GM18505 (cell line): Measurements from ENCODE around the gene ADAP2.

Experiments
- ATAC-seq: cut with Tn5 transposase; IDR thresholded peaks from one replicate; pipeline ENCODE4 v1.9.1; 2021; ENCODE audit not compliant: unreplicated experiment
- POLR2A ChIP-seq: IDR thresholded peaks from 4 replicates; pipeline ENCODE4 v1.6.1; 2011; ENCODE audit warnings: borderline replicate concordance; ENCODE audit not compliant: insufficient read depth, insufficient read length; ENCODE audit errors: extremely low read depth

ADAP2 gene

GRCh38 chr17:31002047-31002446 lies 80.3 kb downstream of the ADAP2 start:
- no peak for ATAC-seq
- TF ChIP-seq POLR2A = no peak

- no peak for TF ChIP-seq POLR2A
- no peak for ATAC-seq
These were observed 81.6 kb downstream of the ADAP2 start for GRCh38 chr17:31003225-31003866.

GRCh38 chr17:31004160-31004559 lies 82.4 kb downstream of the ADAP2 start:
- TF ChIP-seq POLR2A = no peak
- no peak for ATAC-seq

- no peak for ATAC-seq
- TF ChIP-seq POLR2A = no peak
These were observed 86.1 kb downstream of the ADAP2 start for GRCh38 chr17:31007695-31008373.

GRCh38 chr17:31008374-31009041 lies 86.8 kb downstream of the ADAP2 start:
- peak; percentile 55 for ATAC-seq

More at GRCh38 chr17:31008374-31009041, 86.8 kb downstream of the ADAP2 start:
- TF ChIP-seq POLR2A = peak; percentile 63
